Measurements from ENCODE around the gene AFAP1. TPM values are rescaled to one million over a fixed set of nuclear protein-coding genes. Genes with fewer than 3 reads are reported as not detected.
A peak's percentile ranks its signal among the peaks of the same experiment; 100 is the strongest.

The AFAP1 gene
- total RNA-seq, 1 donor from 2014 or later, result 31.9 TPM

DNA sequence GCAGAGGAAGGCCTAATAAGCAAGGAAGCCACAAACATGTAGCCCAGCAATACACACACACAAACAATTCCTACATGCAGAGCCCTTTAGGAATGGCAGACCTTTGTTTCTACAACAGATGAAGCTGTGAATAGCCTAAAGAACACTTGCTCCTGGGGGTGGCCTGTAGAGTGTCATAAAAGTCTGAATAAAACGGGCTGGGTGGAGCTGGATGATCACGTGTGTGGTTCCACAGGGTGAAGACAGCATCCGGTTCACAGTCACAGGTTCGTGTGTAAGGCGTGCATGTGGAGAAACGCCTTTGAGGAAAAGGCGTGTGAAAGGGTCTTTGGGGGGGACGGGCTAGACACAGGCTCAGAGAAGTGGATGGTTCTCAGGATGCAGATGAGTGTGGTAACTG is 156.1 kb downstream of the AFAP1 start:
- TF ChIP-seq, protein P1, sequence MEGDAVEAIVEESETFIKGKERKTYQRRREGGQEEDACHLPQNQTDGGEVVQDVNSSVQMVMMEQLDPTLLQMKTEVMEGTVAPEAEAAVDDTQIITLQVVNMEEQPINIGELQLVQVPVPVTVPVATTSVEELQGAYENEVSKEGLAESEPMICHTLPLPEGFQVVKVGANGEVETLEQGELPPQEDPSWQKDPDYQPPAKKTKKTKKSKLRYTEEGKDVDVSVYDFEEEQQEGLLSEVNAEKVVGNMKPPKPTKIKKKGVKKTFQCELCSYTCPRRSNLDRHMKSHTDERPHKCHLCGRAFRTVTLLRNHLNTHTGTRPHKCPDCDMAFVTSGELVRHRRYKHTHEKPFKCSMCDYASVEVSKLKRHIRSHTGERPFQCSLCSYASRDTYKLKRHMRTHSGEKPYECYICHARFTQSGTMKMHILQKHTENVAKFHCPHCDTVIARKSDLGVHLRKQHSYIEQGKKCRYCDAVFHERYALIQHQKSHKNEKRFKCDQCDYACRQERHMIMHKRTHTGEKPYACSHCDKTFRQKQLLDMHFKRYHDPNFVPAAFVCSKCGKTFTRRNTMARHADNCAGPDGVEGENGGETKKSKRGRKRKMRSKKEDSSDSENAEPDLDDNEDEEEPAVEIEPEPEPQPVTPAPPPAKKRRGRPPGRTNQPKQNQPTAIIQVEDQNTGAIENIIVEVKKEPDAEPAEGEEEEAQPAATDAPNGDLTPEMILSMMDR (IDR thresholded peaks at IDR 0.05; ENCODE audit: unreplicated experiment), result no peak
- Mint-ChIP-seq H3K4me1 (ENCODE audit: low read depth) (no peaks in the 10 kb centered on the region), H3K36me3 (ENCODE audit: insufficient read depth) (peaks cover 21% of the 10 kb centered on the region), H3K27me3 (no peaks in the 10 kb centered on the region), H3K4me3 (ENCODE audit: low read depth) (no peak overlapping the region), H3K9me3 (ENCODE audit: low read depth) (no peaks in the 10 kb centered on the region), H3K27ac (no peak overlapping the region)
- DNase-seq (ENCODE audit: low spot score, unreplicated experiment), result no peak

- Mint-ChIP-seq H3K4me3 (ENCODE audit: low read depth) (no peak overlapping the region), H3K4me1 (ENCODE audit: low read depth) (no peaks in the 10 kb centered on the region), H3K9me3 (ENCODE audit: low read depth) (no peaks in the 10 kb centered on the region), H3K27ac (no peak overlapping the region), H3K27me3 (no peaks in the 10 kb centered on the region), H3K36me3 (ENCODE audit: insufficient read depth) (peaks cover 26% of the 10 kb centered on the region)
- no peak for DNase-seq (ENCODE audit: low spot score, unreplicated experiment)
- TF ChIP-seq, protein P1 (IDR thresholded peaks at IDR 0.05; ENCODE audit: unreplicated experiment), result no peak
These were observed 156.9 kb downstream of the AFAP1 start for GRCh38 chr4:7782783-7783182.

DNA sequence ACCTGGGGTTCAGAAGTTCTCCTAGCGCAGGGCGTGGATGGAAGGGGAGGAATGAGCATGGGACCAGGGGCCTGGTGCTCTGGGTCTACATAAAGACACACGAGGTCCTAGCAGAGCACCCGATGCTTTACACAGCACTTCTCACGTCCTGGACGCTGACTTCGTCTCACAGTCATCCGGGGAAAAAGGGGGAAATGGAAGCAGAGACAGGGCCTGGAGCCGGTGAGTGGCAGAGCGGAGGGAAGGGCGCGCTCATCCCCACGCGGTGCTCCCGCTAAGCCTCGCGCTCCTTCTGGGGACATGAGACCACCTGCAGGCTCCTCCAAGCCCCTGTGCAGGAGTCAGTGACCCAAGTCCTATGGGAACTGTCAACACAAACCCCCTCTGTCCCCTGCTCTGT is 157.7 kb downstream of the AFAP1 start:
- TF ChIP-seq, protein P1 (IDR thresholded peaks at IDR 0.05; ENCODE audit: unreplicated experiment), result no peak
- peaks cover 27% of the 10 kb centered on the region for H3K36me3 Mint-ChIP-seq (ENCODE audit: insufficient read depth)
- H3K4me3 Mint-ChIP-seq (ENCODE audit: low read depth), result no peak overlapping the region
- peak overlapping the region; percentile 10 for H3K27ac Mint-ChIP-seq
- no peaks in the 10 kb centered on the region for H3K27me3 Mint-ChIP-seq
- H3K4me1 Mint-ChIP-seq (ENCODE audit: low read depth), result no peaks in the 10 kb centered on the region
- no peak for DNase-seq (ENCODE audit: low spot score, unreplicated experiment)
- H3K9me3 Mint-ChIP-seq (ENCODE audit: low read depth), result no peaks in the 10 kb centered on the region

GRCh38 chr4:7781366-7781765 is 158.3 kb downstream of the AFAP1 start:
- TF ChIP-seq, protein P1 (IDR thresholded peaks at IDR 0.05; ENCODE audit: unreplicated experiment), result no peak
- DNase-seq (ENCODE audit: low spot score, unreplicated experiment), result no peak
- Mint-ChIP-seq H3K4me1 (ENCODE audit: low read depth) (no peaks in the 10 kb centered on the region), H3K4me3 (ENCODE audit: low read depth) (no peak overlapping the region), H3K27ac (peak overlapping the region; percentile 74), H3K27me3 (no peaks in the 10 kb centered on the region), H3K36me3 (ENCODE audit: insufficient read depth) (peaks cover 31% of the 10 kb centered on the region), H3K9me3 (ENCODE audit: low read depth) (no peaks in the 10 kb centered on the region)

DNA sequence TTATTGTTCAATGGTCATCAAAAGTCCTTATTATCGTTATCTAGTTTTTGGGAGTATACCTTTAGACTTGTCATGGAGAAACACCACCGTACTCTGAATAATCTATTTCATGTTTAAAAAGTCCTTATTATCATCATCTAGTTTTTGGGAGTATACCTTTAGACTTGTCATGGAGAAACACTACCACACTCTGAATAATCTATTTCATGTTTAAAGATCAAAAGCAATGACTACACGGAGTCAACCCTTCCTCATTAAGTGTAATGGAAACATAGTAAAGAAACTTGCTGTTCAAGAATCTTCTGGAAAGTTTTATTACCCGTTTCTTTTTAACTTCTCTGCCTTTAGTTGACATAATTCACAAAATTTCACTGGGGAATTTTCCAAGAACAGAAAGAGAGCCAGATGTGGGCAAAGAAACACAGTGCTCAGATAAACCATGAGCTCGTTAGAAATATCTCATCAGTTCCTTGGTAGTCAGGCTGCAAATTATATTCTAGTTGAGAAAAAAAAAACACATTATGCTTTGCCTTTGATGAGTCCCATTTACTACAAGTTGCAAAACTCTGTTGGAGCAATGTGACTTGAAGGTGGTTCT is 158.8 kb downstream of the AFAP1 start:
- Mint-ChIP-seq H3K27me3 (no peaks in the 10 kb centered on the region), H3K9me3 (ENCODE audit: low read depth) (no peaks in the 10 kb centered on the region), H3K4me3 (ENCODE audit: low read depth) (no peak overlapping the region), H3K36me3 (ENCODE audit: insufficient read depth) (peaks cover 27% of the 10 kb centered on the region), H3K27ac (no peak overlapping the region), H3K4me1 (ENCODE audit: low read depth) (no peaks in the 10 kb centered on the region)
- DNase-seq (ENCODE audit: low spot score, unreplicated experiment), result no peak
- TF ChIP-seq, protein P1 (IDR thresholded peaks at IDR 0.05; ENCODE audit: unreplicated experiment), result no peak
